Measurements from ENCODE around the gene AURKAIP1.

DNA sequence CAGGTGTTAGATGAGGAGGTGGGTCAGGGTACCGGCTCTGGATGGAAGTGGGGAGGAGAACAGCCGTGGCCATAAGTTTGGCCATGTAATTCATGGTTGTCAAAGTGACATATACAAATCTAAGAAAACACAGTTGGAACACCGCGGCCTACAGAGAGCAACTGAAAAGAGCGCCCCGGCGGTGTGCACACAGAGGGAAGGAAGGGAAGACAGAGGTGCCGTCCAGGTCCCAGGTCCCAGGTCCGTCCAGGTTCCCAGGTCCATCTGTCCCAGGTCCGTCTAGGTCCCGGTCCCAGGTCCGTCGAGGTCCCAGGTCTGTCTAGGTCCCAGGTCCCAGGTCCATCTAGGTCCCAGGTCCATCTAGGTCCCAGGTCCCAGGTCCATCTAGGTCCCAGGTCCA is 36.6 kb upstream of the AURKAIP1 start:
- TF ChIP-seq CTCF (IDR thresholded peaks at IDR 0.05) (no peak), EP300 (IDR thresholded peaks at IDR 0.05) (no peak)

Measured in ovary (tissue), 3 donors.